Activated T-helper 1 cell treated with Interleukin-2 at 50 U/mL for 16 hours (primary cell): ENCODE measurements around the gene PARN.
"Not testable (repeated sequence)": the region's sequence is repeated elsewhere in the genome, so short reads cannot be mapped to it uniquely, and the experiment has no call there.

ENCODE experiments used
- DNase-seq: peaks from one replicate; pipeline ENCODE4 v3.0.0-alpha.2; 2020; ENCODE audit warnings: low read depth

Gene PARN

DNA sequence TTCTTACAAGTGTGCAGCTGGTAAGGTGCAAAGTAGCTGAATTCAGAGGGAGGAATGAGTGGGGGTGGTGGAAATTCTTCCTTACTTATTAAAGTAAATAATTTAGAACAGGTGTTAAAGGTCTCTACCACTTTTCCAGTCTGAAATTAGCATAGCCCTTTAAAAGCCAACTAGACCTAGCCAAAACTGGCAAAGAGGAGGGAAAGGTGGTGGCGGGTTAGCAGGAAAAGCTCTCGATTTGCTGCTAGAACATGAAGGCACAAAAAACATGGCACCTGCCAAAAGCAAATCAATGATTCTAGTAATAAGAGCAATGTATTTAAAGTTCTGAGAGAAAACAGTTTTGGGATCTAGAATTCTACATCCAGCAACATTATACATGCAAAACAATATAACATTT, 157.7 kb downstream of the PARN start:
- no peak for DNase-seq

DNA sequence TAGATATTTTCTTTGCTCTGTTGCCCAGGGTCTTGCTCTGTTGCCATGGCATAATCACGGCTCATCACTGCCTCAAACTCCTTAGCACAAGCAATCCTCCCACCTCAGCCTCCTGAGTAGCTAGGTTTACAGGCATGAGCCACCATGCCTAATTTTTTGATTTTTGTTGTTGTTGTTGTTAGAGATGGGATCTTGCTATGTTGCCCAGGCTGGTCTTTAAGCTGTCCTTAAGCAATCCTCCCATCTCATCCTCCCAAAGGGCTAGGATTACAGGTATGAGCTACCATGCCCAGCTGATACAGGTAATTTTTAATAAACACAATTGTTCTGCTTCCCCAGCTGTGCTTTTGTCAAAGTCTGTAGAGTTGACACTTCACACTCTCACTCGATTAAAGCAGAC, 159.3 kb downstream of the PARN start:
- no peak for DNase-seq

DNA sequence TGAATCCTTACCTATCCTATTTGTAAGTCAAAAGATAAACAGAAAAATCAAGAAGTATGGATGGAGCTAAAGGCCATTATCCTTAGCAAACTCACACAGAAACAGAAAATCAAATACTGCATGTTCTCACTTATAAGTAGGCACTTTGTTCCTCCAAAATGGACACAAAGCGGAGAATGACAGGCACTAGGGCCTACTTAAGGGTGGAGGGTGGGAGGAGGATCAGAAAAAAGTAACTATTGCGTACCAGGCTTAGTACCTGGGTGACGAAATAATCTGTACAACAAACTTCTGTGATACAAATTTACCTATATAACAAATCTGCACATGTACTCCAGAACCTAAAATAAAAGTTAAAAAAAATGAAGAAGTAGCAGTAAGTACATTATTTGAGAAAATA, 164.3 kb downstream of the PARN start:
- no peak for DNase-seq

DNA sequence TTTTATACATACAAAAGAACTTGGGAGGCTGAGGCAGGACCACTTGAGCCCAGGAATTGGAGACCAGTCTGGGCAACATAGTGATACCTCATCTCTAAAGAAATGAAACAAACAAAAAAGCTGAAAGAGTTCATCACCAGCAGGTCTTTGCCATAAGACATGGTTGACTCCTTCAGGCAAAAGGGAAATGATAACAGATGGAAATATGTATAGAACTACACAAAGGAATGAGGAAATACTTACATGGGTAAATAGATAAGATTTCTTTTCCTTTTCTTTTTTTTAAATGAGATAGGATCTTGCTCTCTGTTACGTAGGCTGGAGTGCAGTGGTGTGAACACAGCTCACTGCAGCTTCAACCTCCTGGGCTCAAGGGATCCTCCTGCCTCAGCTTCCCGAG, 165.3 kb downstream of the PARN start:
- no peak for DNase-seq

DNA sequence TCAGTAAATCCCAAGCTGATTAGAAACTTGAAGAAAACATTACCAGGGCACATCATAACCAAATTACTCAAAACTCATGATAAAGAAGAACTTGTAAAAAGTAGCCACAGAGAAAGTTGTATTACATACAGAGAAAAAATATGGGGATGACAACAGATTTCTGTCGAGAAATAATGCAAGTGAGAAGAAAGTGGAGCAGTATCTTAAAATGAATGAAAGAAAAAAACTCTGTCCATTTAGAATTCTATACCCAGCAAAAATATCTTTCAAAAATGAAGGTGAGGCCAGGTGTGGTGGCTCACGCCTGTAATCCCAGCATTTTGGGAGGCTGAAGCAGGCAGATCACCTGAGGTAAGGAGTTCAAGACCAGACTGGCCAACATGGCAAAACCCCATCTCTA, 165.9 kb downstream of the PARN start:
- no peak for DNase-seq

DNA sequence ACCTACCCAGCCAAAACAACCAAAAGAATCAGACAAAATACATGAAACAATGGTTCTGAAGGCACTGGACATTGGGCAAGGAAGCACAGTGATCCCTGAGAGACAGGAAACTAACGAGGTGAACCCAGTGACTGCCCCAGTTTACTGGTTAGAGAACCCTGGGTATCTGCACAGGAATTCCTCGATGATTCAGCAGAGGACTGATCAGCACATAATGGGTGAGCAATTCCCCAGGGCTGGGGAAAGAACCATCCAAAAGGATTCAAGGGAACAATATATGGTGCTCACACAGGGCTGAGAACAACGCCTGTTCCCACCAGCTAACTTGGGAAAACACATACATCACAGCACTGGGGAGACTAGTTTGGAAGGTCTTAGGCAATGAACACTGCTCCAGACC, 167.2 kb downstream of the PARN start:
- no peak for DNase-seq

DNA sequence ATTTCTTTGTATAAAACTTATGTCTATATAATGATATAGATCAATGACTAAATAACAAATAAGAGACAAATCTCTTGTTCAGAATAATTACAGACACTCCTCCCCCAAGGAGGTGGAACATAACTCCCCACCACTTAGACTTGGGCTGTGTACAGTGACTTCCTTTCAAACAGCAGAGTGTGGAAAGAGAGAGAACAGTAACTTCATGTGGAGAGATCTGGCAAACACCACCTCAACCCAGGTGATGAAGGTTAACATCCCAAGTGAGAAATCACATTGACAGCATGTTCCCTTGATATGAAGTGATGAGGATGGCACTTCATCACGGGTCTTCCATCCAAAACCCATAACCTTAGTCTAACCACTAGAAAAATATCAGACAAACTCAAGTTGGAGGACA, 169.3 kb downstream of the PARN start:
- no peak for DNase-seq

DNA sequence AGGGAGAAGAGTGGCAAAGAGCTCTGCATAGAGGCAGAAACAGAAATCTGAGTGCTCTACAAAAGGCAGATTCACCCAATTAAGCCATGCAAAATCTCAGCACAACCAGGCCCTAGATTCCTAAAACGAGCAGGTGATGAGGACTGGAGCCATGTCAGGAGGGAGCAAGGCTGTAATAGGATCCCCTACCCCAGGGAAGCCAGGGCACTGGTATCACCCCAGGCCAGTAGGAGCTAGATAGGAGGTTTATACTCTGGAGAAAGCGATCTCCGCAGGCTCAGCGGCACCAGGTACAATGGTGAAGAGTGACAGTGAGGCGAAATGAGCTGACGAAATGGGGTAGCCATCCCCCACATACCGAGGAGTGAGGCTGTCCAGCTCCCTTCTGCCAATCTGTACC, 171.5 kb downstream of the PARN start:
- no peak for DNase-seq

DNA sequence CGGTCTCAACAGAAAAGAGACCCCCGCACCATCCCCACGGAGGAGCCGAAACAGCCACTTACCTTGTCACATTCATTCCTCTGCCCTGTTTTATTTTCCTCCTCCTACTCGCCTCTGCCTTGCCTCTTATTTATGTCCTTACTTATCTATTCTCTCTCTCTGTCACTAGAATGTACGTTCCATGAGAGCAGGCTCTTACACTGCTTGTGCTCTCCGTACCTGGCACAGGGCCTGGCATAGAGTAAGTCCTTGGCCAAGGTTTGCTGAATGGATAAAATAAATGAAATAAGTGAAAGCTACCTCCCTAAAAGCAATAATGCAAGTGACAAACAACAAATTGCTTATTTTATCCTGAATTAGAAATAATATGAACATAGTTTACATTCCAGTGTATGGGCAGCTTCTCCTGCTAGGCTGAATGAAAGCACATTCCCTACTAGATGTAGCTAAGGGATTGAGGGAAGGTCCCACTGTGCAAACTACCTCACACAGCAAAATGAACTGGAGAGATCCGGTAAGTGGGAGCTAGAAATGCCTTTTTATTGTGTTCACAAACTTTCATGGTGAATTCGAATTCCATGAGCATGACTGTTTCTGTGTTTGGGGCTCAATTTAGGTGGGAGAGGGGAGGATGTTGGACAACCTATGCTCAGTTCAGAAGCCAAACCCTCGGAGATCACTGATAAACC, 173.1 kb downstream of the PARN start:
- no peak for DNase-seq

DNA sequence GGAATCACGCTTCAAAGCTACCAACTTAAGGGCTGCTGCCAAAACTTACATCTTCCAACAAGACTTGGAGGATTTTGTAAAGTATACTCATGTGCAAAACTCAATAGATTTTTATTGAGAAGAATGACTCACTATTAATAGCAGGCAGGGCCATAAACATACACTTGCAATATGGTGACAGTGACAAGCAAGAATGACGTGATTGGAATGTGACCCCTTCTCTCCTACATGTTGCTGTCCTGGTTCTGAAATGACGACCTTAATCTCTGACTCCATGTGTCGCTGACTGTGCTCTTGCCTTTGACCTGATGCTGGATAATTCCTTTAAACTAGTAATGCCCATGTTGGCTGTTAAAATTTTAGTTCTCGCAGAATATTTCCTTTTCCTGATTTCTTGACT, 174.5 kb downstream of the PARN start:
- DNase-seq, result no peak

DNA sequence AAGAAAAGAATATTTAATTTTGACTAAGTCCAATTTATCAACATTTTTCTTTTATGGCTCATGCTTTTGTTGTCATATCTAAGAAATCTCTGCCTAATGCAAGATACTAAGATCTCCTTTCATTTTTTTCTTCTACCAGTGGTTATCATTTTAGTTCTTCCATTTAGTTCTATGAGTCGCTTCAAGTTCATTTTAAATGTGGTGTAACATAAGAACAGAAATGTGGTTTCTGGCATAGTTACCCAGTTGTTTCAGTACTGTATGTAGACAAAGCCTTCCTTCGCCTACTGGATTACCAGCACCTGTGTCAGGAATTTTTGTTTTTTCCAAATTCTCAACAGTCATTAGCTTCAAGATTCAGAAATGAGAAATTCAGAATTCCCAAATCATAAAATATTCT, 175.7 kb downstream of the PARN start:
- DNase-seq, result no peak

DNA sequence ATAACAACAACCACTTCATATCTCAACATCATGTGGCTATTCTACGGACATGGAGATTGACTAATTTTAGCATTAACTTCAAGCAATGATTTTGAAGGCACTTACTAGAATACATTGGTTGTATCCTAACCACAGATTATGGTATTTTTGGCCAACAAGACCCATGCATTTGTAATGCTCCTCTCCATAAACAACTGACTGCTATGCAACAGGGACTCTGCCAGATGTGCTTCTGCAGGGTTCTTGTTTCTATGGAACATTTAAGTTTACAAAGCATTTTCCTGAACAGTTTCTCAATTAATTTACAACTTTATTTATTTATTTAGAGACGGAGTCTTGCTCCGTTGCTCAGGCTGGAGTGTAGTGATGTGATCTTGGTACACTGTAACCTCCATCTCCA, 178.0 kb downstream of the PARN start:
- DNase-seq, result no peak

DNA sequence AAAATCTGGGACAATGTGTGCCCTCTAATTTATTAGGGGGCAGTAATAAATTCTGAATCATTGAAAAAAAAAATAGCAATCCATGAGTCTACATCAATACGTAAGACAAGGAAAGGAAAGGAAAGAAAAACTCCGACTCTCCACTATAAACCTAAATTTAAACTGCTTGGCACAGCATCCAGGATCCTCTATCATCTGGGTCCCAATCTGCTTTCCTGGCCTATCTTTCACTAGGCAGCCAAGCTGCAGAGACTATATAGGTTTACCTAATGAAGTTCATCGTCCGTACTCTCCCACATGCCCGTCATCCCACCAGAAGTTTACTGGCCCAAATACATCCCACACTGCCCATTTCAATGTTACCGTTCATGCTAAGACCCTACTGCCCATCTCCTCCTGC, 179.2 kb downstream of the PARN start:
- no peak for DNase-seq

DNA sequence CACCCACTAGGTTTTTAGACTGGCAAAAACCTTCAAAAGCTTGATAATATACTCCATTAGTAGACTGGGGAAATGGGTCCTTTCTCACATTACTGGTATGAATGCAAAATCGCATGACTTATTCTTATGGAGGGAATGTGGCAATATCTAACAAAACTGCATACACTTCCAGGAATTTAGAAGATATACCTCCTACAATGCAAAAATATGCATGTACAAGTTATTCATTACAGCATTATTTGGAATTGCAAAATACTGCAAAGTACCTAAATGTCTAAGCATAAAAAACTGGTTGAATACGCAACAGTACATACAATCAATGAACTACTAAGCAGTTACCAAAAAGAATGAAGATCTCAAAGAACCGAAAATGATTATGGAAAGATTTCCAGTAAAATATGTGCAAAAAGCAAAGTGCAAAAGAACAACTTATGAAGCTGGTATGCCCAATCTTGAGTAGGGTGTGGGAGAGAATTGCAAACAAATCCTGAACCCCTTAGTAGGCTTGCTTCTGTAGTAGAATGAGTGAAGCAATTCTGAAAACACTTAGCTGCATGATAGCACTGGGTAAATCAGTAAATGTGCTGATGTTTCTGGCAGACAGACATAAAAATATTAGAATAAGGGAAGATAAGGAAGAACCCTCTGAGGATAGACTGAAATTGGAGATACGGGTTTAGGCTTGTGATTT, 180.1 kb downstream of the PARN start:
- DNase-seq, result no peak

DNA sequence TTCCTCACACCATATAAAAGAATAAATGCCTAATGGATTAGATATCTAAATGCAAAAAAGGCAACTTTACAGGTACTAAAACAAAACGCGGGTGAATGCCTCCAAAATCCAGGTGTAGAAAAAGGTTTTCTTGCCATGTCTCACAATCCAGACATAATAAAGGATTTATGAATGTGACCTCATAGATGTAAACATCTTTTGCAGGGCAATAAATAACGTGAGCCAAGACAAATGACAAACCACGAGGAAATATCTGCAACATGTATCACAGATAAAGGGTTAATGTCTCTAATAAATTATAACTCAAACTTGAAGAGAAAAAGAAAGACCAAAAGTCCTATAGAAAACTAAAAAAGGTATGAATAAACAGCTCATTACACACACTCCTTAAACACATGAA, 180.7 kb downstream of the PARN start:
- no peak for DNase-seq

DNA sequence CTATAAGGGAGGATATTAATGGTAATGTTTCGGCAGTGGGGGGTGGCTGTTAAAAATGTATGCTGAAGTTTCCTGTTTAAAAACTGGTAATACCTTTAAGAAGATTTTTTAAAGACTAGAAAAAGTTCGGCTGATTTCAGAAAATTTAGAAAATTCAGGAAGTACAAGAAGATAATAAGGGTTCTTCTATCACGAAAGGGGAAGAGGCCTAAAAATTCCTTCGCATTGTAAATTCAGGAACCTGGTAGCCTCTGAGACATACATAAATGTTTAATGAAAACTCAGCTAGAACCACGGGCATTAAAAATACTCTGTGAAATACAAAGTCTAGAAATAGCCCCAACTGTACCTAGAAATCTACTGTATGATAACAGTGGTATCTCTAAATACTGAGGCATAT, 181.2 kb downstream of the PARN start:
- DNase-seq, result no peak

DNA sequence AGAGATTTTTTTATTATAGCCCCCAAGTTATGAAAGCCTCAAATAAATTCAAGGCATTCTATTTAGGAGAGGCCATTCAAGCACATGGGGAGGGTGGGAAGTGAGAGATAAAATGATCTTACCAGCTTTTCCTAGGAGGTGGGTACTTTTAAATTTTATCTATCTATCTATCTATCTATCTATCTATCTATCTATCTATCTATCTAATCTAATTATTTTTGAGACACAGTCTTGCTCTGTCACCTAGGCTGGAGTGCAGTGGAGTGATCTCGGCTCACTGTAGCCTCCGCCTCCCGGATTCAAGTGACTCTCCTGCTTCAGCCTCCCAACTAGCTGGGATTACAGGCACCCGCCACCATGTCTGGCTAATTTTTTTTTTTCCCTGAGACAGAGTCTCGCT, 182.3 kb downstream of the PARN start:
- DNase-seq, result no peak

DNA sequence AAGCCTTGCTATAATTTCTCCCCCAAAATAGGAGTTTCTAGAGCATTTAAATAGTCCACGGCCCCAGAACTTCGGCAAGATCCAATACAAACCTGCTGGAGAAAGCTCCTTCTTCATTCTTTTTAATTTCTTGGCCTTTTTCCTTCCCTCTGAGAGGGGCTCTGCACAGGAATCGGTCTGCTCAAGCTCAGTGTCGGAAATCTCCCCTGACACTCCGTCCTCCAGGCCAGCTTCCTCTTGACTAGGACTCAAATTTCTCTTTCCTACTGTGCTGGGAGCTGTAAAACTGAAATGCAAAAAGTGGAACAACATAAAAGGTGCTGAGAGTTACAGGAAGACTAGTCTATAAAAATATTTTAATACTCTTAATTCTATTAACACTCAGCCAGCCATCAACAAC, 183.3 kb downstream of the PARN start:
- DNase-seq, result no peak

DNA sequence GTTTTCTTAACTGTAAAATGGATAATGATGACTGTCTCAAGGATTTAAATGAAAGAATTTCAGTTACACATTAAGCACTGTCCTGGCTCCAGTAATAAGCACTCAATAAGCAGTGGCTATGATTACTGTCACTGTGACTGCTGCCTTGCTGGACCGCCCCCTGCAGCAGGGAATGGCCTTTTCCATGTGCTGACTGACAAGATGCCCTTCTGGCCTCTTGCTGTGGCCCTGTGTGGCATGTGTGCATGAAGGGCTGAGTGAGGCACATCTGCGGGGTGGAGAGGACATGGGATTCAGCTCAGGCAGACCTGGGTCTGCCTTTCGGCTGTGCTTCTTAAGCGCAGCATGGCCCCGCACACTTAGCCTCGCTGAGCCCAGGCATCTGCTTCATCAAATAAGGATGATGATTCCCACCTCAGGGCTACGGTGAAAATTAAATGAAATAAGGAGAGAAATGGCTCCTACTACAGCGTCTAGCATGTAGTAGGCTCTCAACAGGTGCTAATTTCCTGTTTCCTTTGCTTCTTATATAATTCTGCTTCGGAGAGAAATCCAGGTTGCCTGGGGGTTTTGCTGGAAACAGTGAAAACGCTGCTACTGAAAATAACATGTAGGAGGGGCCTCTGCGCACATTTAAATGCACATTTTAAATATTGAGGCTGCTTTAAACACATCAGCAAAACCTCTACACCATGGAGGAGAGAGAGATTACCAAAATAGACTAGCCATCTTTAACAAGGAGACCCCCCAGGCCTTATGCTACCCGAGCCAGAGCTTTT, 183.9 kb downstream of the PARN start:
- no peak for DNase-seq

DNA sequence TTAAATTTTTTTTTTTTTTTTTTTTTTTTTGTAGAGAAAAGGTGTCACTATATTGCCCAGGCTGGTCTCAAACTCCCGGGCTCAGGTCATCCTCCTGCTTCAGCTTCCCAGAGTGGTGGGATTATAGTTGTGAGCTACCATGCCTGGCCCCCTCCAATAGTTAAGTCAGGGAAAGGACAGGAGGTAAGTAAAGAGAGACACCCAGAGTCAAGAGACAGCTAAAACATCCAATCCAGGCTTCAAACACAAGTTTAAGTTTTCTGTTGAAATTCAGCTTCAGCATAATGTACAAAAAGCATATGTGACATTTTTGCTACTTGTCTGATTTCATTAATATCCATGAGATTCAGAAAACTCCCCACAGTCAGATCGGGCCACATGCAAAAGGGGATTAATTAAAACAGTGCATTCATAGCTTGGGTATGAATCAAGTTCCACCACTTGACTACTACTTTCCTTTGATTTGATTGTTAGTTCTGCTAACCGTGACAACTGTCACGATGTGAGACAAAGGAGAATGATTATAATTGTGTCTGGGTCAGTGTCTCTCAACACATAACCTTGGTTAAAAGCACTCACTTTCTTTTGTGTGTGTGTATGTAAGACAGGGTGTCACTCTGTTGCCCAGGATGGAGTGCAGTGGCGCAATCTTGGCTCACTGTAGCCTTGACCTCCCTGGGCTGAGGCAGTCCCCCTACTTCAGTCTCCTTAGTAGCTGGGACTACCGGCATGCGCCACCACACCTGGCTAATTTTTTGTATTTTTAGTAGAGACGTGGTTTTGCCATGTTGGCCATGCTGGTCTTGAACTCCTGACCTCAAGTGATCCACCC, 184.9 kb downstream of the PARN start:
- DNase-seq, result no peak

DNA sequence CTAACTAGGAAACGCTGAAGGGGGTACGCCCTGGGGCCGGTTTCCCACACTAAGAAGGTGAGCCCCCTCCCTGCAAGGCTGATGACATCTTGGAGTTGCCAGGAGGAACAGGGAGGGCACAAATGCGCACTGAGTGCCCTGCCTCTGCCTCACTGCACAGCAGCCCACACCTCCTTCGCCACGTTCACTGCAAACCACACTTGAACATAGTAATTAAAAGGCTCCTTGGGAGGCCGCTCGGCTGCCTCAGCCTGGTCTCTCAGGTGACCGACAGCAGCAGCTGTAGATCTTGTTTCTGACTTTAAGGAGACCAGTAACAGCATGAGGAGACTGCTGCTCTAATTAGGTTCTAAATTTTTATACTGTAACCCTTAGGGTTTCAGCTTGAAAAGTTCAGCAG, 188.5 kb downstream of the PARN start:
- not testable (repeated sequence) for DNase-seq

DNA sequence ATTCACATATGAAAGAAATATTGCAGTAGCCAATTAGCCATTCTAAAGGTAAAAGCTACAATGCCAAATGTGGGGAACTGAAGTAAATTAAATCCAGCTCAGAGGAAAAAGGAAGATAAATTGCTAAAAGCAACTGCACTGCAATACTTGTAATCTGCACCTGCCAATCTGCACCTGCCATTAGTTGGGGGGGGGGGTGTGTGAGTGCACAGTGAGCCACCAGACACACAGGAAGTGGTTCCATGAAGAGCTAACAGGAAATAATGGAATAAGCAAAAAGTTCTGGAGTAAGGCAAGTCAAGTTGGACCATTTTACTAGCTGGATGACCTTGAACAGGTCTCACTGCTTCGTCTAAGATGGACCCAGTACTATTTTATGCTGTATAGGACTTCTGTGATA, 191.8 kb downstream of the PARN start:
- no peak for DNase-seq

DNA sequence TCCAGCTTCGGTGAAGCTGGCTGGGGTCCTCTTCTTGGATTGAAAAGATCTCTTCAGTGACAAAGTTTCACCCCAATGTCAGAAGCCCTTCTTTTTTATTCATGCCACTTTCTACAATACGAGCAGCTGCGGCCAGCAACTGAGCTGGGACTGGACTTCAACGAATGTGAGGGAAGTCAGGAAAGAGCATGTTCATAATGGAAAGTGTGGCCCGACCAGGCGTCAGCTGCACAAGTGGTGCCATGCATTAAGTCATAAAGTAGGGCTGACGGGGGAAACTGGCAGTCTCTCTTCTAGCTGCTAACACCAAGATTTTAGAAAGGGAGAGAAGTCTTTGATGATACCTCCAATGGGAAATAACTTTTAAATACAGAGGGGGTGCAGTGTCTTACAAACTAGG, 192.6 kb downstream of the PARN start:
- no peak for DNase-seq
